SH-SY5Y (cell line): ENCODE measurements around the gene BPI.

ENCODE experiments used
- GATA2 ChIP-seq: IDR thresholded peaks from 2 replicates; pipeline ENCODE4 v1.6.1; 2011; ENCODE audit warnings: mild to moderate bottlenecking, low read depth, low read length
- GATA3 ChIP-seq: IDR thresholded peaks from 2 replicates; pipeline ENCODE4 v1.6.1; 2011; ENCODE audit warnings: low read depth, mild to moderate bottlenecking, low read length, moderate library complexity

DNA sequence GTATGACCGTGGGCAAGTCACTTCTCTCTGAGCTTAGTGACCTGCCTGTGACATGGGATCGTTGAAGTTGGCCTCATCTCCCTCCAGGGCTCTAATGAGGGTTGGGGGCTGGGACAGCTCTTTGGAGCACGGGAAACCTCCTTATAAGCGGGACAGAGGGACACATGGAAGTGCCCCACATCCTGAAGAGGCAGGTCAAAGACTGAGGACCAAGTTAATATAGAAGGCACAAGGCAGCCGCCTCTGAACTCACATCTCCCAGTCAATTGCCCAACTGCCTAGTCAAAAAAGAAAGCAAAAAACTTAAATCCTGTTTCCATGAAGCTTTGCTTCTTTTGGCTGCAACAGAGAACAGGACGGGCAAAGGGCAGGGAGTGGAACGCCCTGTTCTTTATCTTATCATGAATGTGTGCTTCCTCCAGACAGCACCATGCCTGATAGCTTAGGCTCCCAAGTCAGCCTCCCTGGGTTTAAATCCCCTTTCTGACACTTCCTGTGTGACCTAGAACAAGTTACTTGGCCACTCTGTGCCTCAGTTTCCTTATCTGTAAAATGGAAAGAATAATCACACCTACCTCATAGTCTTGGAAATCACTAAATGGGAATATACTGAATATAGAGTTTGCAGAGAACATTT lies 69.4 kb downstream of the BPI start:
- TF ChIP-seq GATA3 = no peak
- no peak for TF ChIP-seq GATA2
